Measurements from ENCODE around the gene KIF23. TPM values are rescaled to one million over a fixed set of nuclear protein-coding genes. Genes with fewer than 3 reads are reported as not detected.

The KIF23 gene
- total and polyA plus RNA-seq, 12 donors: 1.3 to 22.3 (median 2.4) TPM

DNA sequence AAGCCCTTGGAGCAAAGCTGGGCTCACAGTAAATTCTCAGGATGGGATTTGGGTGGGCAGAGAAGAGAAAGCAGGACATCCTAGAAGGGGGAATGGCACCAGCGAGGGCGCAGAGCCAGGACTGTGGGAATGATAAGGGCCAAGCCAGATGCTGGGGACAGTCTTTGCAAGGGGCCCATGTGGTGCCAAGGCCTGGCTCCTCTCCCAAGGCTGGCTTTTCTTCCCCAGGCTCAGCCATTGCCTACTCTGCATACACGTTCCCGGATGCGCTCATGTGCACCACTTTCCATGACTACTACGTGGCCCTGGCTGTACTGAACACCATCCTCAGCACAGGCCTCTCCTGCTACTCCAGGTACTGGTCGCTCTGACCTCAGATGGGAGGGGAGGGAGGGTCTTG lies 24.7 kb upstream of the KIF23 start:
- Histone ChIP-seq H3K9me3 (replicated peaks in 1 of 3) (no peaks in the 10 kb centered on the region), H3K36me3 (replicated peaks in 1 of 2) (no peaks in the 10 kb centered on the region), H3K27me3 (no peaks in the 10 kb centered on the region), H3K4me1 (replicated peaks in 1 of 2) (peaks cover 0 to 3% of the 10 kb centered on the region in 2 donors), H3K27ac (peak overlapping the region in 2 of 5 donors; percentile 8 to 32), H3K4me3 (no peak overlapping the region)
- no peak for TF ChIP-seq POLR2A (IDR thresholded peaks at IDR 0.05)
- TF ChIP-seq, protein P1, sequence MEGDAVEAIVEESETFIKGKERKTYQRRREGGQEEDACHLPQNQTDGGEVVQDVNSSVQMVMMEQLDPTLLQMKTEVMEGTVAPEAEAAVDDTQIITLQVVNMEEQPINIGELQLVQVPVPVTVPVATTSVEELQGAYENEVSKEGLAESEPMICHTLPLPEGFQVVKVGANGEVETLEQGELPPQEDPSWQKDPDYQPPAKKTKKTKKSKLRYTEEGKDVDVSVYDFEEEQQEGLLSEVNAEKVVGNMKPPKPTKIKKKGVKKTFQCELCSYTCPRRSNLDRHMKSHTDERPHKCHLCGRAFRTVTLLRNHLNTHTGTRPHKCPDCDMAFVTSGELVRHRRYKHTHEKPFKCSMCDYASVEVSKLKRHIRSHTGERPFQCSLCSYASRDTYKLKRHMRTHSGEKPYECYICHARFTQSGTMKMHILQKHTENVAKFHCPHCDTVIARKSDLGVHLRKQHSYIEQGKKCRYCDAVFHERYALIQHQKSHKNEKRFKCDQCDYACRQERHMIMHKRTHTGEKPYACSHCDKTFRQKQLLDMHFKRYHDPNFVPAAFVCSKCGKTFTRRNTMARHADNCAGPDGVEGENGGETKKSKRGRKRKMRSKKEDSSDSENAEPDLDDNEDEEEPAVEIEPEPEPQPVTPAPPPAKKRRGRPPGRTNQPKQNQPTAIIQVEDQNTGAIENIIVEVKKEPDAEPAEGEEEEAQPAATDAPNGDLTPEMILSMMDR (IDR thresholded peaks at IDR 0.05): no peak
- intact Hi-C loops (cut with DNase I): loop anchor here in 1 of 2 donors (10.0 kb wide), 1 partner anchor 95 kb away; the partner anchor contains the start of gene PAQR5
- DNase-seq: peak; percentile 49 to 84 (median 81)
- WGBS, 4 donors: 50 to 67% (median 58%) methylated on average over 7 of the region's 7 CpGs

DNA sequence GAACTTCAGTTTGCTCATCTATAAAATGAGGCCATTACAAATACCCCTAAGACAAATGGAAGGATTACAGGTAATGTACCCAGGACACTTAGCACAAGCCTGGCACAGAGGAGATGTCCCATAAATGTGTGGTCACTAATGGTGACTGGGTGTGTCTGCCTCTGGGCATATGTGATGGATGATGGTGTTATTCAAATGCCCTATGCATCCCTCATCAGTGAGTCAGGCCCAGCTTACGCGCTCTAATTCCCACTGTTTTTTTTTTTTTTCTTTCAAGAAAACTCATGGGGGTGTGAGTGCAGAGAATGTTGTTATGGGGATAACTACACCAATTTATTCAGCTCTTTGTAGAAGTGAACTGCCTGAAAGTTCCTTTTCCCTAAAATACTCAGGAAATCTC lies 23.6 kb upstream of the KIF23 start:
- Histone ChIP-seq H3K4me1 (replicated peaks in 1 of 2) (peaks cover 0 to 8% of the 10 kb centered on the region in 2 donors), H3K4me3 (no peak overlapping the region), H3K27me3 (no peaks in the 10 kb centered on the region), H3K36me3 (replicated peaks in 1 of 2) (no peaks in the 10 kb centered on the region), H3K27ac (no peak overlapping the region), H3K9me3 (replicated peaks in 1 of 3) (no peaks in the 10 kb centered on the region)
- intact Hi-C loops (cut with DNase I): loop anchor here in 1 of 2 donors (10.0 kb wide), 1 partner anchor 226 kb away; the partner anchor contains the start of gene GLCE
- DNase-seq: no peak
- 92 to 100% (median 96%) methylated on average over 2 of the region's 2 CpGs for WGBS, 4 donors
- TF ChIP-seq, protein P1 (IDR thresholded peaks at IDR 0.05): no peak
- no peak for TF ChIP-seq POLR2A (IDR thresholded peaks at IDR 0.05)

DNA sequence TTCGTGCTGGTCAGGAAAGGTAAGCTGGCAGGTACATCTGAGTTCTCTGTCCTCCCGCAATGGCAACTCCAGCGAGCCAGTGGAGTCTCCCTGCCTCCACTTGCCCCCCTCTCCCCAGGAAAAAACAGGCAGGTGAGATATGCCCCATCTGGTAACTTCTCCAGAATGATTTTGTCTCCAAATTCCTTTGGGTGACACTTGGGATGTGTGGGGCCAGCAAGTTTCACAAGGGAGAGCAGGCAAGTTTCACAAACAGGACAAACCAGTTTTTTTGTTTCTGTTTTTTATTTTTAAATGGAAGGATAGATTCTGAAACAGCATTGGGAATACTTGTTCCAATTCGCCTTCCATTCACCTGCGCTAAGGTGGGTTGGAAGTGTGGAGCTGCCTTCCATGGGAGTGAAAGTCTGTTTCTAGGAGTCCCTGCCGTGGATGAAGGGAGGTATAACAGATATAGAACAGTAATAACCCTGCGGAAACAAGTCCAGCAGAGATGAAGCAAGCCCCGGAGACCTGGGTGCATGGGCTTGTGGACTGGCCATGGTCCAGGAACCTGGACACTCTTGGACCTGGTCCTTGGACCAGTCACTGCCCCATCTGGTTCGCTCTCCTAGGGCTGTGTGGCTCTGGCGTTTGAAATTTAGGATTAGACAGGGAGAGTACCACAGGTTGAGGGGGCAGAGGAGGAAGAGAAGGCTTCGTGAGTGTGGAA lies 22.9 kb upstream of the KIF23 start:
- Histone ChIP-seq H3K27me3 (no peaks in the 10 kb centered on the region), H3K27ac (no peak overlapping the region), H3K9me3 (replicated peaks in 1 of 3) (no peaks in the 10 kb centered on the region), H3K36me3 (replicated peaks in 1 of 2) (no peaks in the 10 kb centered on the region), H3K4me3 (no peak overlapping the region), H3K4me1 (replicated peaks in 1 of 2) (peaks cover 0 to 8% of the 10 kb centered on the region in 2 donors)
- TF ChIP-seq, protein P1 (IDR thresholded peaks at IDR 0.05): no peak
- TF ChIP-seq POLR2A (IDR thresholded peaks at IDR 0.05): no peak
- no peak for DNase-seq
- WGBS, 4 donors: 93 to 95% (median 94%) methylated on average over 11 of the region's 11 CpGs
- intact Hi-C loops (cut with DNase I): loop anchor here in 1 of 2 donors (10.0 kb wide), 1 partner anchor 226 kb away; the partner anchor contains the start of gene GLCE

DNA sequence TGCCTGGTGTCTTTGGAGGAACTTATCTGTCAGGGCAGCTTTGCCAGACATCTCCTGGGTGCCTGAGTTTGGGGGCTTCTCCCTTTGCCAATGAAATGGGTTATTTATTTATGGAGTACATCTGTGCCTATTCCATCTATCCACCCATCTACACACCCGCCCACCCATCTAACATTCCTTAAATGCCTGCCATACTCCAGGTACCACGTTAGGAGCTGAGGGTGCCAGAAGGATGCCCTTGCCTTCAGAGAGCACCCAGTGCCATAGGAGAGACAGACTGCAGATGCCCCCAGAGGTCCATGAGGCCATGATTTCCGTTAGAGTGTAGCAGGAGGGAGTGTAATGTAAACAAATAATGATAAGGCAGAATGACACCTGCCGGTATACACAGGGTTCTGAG lies 21.8 kb upstream of the KIF23 start:
- WGBS, 4 donors: 73 to 87% (median 77%) methylated on average over 4 of the region's 4 CpGs
- Histone ChIP-seq H3K27me3 (no peaks in the 10 kb centered on the region), H3K4me1 (replicated peaks in 1 of 2) (peaks cover 0 to 8% of the 10 kb centered on the region in 2 donors), H3K4me3 (no peak overlapping the region), H3K36me3 (replicated peaks in 1 of 2) (peaks cover 0 to under 1% of the 10 kb centered on the region in 2 donors), H3K9me3 (replicated peaks in 1 of 3) (no peaks in the 10 kb centered on the region), H3K27ac (no peak overlapping the region)
- no peak for TF ChIP-seq POLR2A (IDR thresholded peaks at IDR 0.05)
- TF ChIP-seq, protein P1 (IDR thresholded peaks at IDR 0.05): no peak
- intact Hi-C loops (cut with DNase I): loop anchor here in 1 of 2 donors (10.0 kb wide), 1 partner anchor 228 kb away; the partner anchor contains the start of gene GLCE
- no peak for DNase-seq
